ENCODE results near the gene KCNK16. TPM values are rescaled to one million over a fixed set of nuclear protein-coding genes. Genes with fewer than 3 reads are reported as not detected.

KCNK16 gene
- total and polyA plus RNA-seq, 2 of the 4 experiments (the other 2 are of a cell fraction): not detected

DNA sequence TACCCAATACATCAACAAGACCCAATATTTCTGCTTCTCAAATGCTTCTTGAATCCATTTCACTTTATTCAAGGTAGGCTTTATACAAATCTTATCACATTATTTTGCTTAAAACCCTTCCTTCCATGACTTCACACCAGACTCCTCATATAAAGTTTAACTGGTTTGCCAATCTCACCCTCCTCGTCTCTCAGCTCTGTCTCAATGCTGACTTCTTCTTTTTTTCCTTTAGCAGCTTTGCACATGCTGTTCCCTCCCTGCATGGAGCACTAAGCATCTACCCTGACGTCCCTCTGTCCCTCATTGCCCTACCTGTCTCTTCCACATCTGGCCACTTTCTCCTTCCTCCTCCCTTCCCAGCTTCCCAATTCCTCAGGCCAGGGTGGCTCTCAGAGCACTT is 39.7 kb downstream of the KCNK16 start:
- Histone ChIP-seq H3K18ac (ENCODE audit: low read depth, low read length) (no peak overlapping the region), H2BK120ac (ENCODE audit: low read depth, low read length) (no peak overlapping the region), H3K9me3 (ENCODE audit: control insufficient read depth, insufficient read depth, low read length) (no peaks in the 10 kb centered on the region), H3K36me3 (ENCODE audit: control insufficient read depth, insufficient read depth, low read length) (no peaks in the 10 kb centered on the region), H3K4me1 (ENCODE audit: control insufficient read depth, insufficient read depth, low read length) (no peaks in the 10 kb centered on the region), H2BK20ac (ENCODE audit: low read depth, low read length) (no peak overlapping the region), H3K9ac (ENCODE audit: low read depth, low read length) (no peak overlapping the region), H3K4me2 (ENCODE audit: low read depth, low read length) (no peak overlapping the region), H3K56ac (ENCODE audit: extremely low read depth, insufficient read depth, low read length) (no peak overlapping the region), H4K8ac (ENCODE audit: low read depth in 2 of 2, low read length in 2 of 2) (no peak overlapping the region), H3K27ac (ENCODE audit: insufficient read depth, low read length) (no peak overlapping the region), H3K9me1 (ENCODE audit: insufficient read depth, low read length) (no peaks in the 10 kb centered on the region), H2AK5ac (ENCODE audit: low read depth, low read length) (no peak overlapping the region), H3K4ac (ENCODE audit: low read depth, low read length) (no peak overlapping the region), H2AFZ (replicated peaks; ENCODE audit: low read length, poor library complexity) (no peak overlapping the region), H3K14ac (replicated peaks; ENCODE audit: low read depth, low read length) (no peak overlapping the region), H3K4me3 (ENCODE audit: insufficient read depth, low read depth, low read length) (no peak overlapping the region), H2BK15ac (ENCODE audit: low read depth, low read length) (no peak overlapping the region), H4K91ac (ENCODE audit: insufficient read depth, low read depth, low read length) (no peak overlapping the region), H2AK9ac (replicated peaks; ENCODE audit: low read depth, low read length, poor library complexity) (no peak overlapping the region), H3K27me3 (ENCODE audit: control insufficient read depth, insufficient read depth, low read length) (no peaks in the 10 kb centered on the region), H3K23ac (ENCODE audit: low read depth, low read length) (no peak overlapping the region), H3K79me1 (ENCODE audit: low read depth in 1 of 2, low read length in 2 of 2) (no peaks in the 10 kb centered on the region), H4K20me1 (ENCODE audit: insufficient read depth, low read length) (no peaks in the 10 kb centered on the region), H4K5ac (ENCODE audit: low read depth, low read length) (no peak overlapping the region), H2BK5ac (ENCODE audit: low read depth, low read length, poor library complexity, severe bottlenecking) (no peak overlapping the region)
- ChIA-PET CTCF (no interaction called here), POLR2A (ENCODE audit: unreplicated experiment) (no interaction called here)
- ATAC-seq (ENCODE audit: low read depth) (no peak), DNase-seq (no peak)
- TF ChIP-seq SMC3 (IDR thresholded peaks at IDR 0.05; ENCODE audit: low read depth, low read length): no peak
- BruUV-seq (replicated peaks): no TSS peak
- dilution Hi-C loops (cut with HindIII; ENCODE audit: low sequenced_read_pairs, unreplicated experiment) (no loop called here), intact Hi-C loops (cut with micrococcal nuclease) (no loop called here), in situ Hi-C loops (cut with MboI; ENCODE audit: low sequenced_read_pairs) (no loop called here)
- 60% methylated on average over 1 of the region's 2 CpGs; no CpG with 5 or more reads in 1 of the 2 experiments for WGBS, 2 experiments (ENCODE audit: extremely low coverage in 2 of 2, insufficient read length in 1 of 2)

All from IMR-90 (cell line).